OCI-LY3 (cell line): Measurements from ENCODE around the gene CTNNA3.

Experiments used
- CTCF ChIP-seq: fragments of 200-600, 300-600 bp; sonication (generic); IDR thresholded peaks from 2 replicates; pipeline ENCODE4 v1.5.1; 2014; ENCODE audit warnings: antibody characterized with exemption, low read length, low read depth
- EZH2phosphoT487 ChIP-seq: fragments of 200-600 bp; shearing (Covaris generic); IDR thresholded peaks from 2 replicates; pipeline ENCODE4 v1.6.1; 2018; ENCODE audit warnings: antibody characterized with exemption, mixed run types, low read depth

GRCh38 chr10:66167816-66168215 lies 1528.2 kb downstream of the CTNNA3 start:
- TF ChIP-seq CTCF (no peak), EZH2phosphoT487 (no peak)
